H9 (cell line): ENCODE results near the gene SLC17A7. TPM values are rescaled to one million over a fixed set of nuclear protein-coding genes. Genes with fewer than 3 reads are reported as not detected.

Experiments
- DNase-seq: peaks from one replicate; pipeline ENCODE4 v3.0.0-alpha.2; 2017
- H2AFZ ChIP-seq: one replicate; pipeline ENCODE4 v1.6.1; 2013; ENCODE audit warnings: mild to moderate bottlenecking, low read length, control low read depth, moderate library complexity
- H2AK5ac ChIP-seq: 2 replicates; pipeline ENCODE4 v1.6.1; 2013; ENCODE audit warnings: low read length, control low read depth, mixed read lengths; ENCODE audit not compliant: insufficient read length
- H2BK120ac ChIP-seq: one replicate; pipeline ENCODE4 v1.6.1; 2013; ENCODE audit warnings: low read depth, mild to moderate bottlenecking, low read length, control low read depth, inconsistent platforms; ENCODE audit not compliant: poor library complexity, severe bottlenecking
- H2BK12ac ChIP-seq: 2 replicates; pipeline ENCODE4 v1.6.1; 2013; ENCODE audit warnings: low read length, control low read depth, mixed read lengths, low read depth; ENCODE audit not compliant: insufficient read length
- H2BK15ac ChIP-seq: 2 replicates; pipeline ENCODE4 v1.6.1; 2013; ENCODE audit warnings: low read depth, low read length, control low read depth
- H2BK20ac ChIP-seq: one replicate; pipeline ENCODE4 v1.6.1; 2013; ENCODE audit warnings: low read depth, mild to moderate bottlenecking, low read length, control low read depth, inconsistent platforms; ENCODE audit not compliant: poor library complexity, severe bottlenecking
- H2BK5ac ChIP-seq: 2 replicates; pipeline ENCODE4 v1.6.1; 2013; ENCODE audit warnings: low read length, control low read depth, mixed read lengths; ENCODE audit not compliant: insufficient read length
- H3K14ac ChIP-seq: 2 replicates; pipeline ENCODE4 v1.6.1; 2013; ENCODE audit warnings: low read length, control low read depth; ENCODE audit not compliant: insufficient read depth
- H3K18ac ChIP-seq: 2 replicates; pipeline ENCODE4 v1.6.1; 2013; ENCODE audit warnings: low read depth, mild to moderate bottlenecking, mixed read lengths, low read length, control low read depth; ENCODE audit not compliant: insufficient read length
- H3K23ac ChIP-seq: 2 replicates; pipeline ENCODE4 v1.6.1; 2013; ENCODE audit warnings: low read length, control low read depth, mixed read lengths, low read depth; ENCODE audit not compliant: insufficient read length
- H3K23me2 ChIP-seq: 2 replicates; pipeline ENCODE4 v1.6.1; 2013; ENCODE audit warnings: low read depth, mild to moderate bottlenecking, mixed read lengths, low read length, control low read depth; ENCODE audit not compliant: insufficient read length, poor library complexity, severe bottlenecking
- H3K27ac ChIP-seq: 2 replicates; pipeline ENCODE4 v1.5.1; 2013; ENCODE audit warnings: low read length, control low read depth, mixed read lengths, low read depth; ENCODE audit not compliant: insufficient read length
- H3K27me3 ChIP-seq: 2 replicates; pipeline ENCODE4 v1.6.1; 2013; ENCODE audit warnings: low read length, control low read depth, inconsistent platforms; ENCODE audit not compliant: insufficient read depth
- H3K4ac ChIP-seq: 2 replicates; pipeline ENCODE4 v1.6.1; 2013; ENCODE audit warnings: low read depth, mild to moderate bottlenecking, control low read depth, inconsistent platforms, low read length, moderate library complexity
- H3K4me1 ChIP-seq: 2 replicates; pipeline ENCODE4 v1.6.1; 2013; ENCODE audit warnings: low read length, control low read depth, inconsistent platforms; ENCODE audit not compliant: insufficient read depth
- H3K4me2 ChIP-seq: 2 replicates; pipeline ENCODE4 v1.6.1; 2013; ENCODE audit warnings: low read length, control low read depth, mixed read lengths; ENCODE audit not compliant: insufficient read length, insufficient read depth
- H3K56ac ChIP-seq: 2 replicates; pipeline ENCODE4 v1.6.1; 2013; ENCODE audit warnings: low read depth, mild to moderate bottlenecking, mixed read lengths, low read length, control low read depth; ENCODE audit not compliant: insufficient read length
- H3K79me1 ChIP-seq: 2 replicates; pipeline ENCODE4 v1.6.1; 2013; ENCODE audit warnings: low read depth, mild to moderate bottlenecking, moderate library complexity, low read length, control low read depth, inconsistent platforms; ENCODE audit not compliant: insufficient read depth, poor library complexity, severe bottlenecking
- H3K79me2 ChIP-seq: 2 replicates; pipeline ENCODE4 v1.6.1; 2013; ENCODE audit warnings: low read length, control low read depth, inconsistent platforms; ENCODE audit not compliant: insufficient read depth
- H3K9ac ChIP-seq: 2 replicates; pipeline ENCODE4 v1.6.1; 2013; ENCODE audit warnings: low read length, control low read depth, mixed read lengths; ENCODE audit not compliant: insufficient read length; ENCODE audit errors: extremely low read depth
- H3K9me3 ChIP-seq: one replicate; pipeline ENCODE4 v1.6.1; 2013; ENCODE audit warnings: low read depth, low read length, inconsistent platforms; ENCODE audit not compliant: control insufficient read depth
- H3T11ph ChIP-seq: one replicate; pipeline ENCODE4 v1.6.1; 2013; ENCODE audit warnings: mild to moderate bottlenecking, low read length, control low read depth, inconsistent platforms
- H4K20me1 ChIP-seq: one replicate; pipeline ENCODE4 v1.6.1; 2013; ENCODE audit not compliant: control insufficient read depth, insufficient read length, insufficient read depth
- H4K5ac ChIP-seq: 2 replicates; pipeline ENCODE4 v1.6.1; 2013; ENCODE audit warnings: low read depth, mild to moderate bottlenecking, mixed read lengths, low read length, control low read depth; ENCODE audit not compliant: insufficient read length
- H4K8ac ChIP-seq: replicated peaks from 2 replicates; pipeline ENCODE4 v1.6.1; 2013; ENCODE audit warnings: low read length, control low read depth, mixed read lengths, low read depth; ENCODE audit not compliant: insufficient read length
- H4K91ac ChIP-seq: 2 replicates; pipeline ENCODE4 v1.6.1; 2013; ENCODE audit warnings: low read depth, mild to moderate bottlenecking, moderate library complexity, mixed read lengths, low read length, control low read depth; ENCODE audit not compliant: insufficient read length
- H3K27ac Mint-ChIP-seq, 3 experiments: 2 replicates in 2 of 3; 3 replicates in 1 of 3; pipeline ENCODE4 v1.8.0; 2020 to 2021; ENCODE audit warnings: mixed read lengths in 3 of 3, mild to moderate bottlenecking in 1 of 3, moderate library complexity in 1 of 3
- H3K27me3 Mint-ChIP-seq: 2 replicates; pipeline ENCODE4 v1.8.0; 2021; ENCODE audit warnings: low read depth, mild to moderate bottlenecking, moderate library complexity, mixed read lengths
- H3K36me3 Mint-ChIP-seq, 3 experiments: 2 replicates in 2 of 3; 3 replicates in 1 of 3; pipeline ENCODE4 v1.8.0; 2020 to 2021; ENCODE audit warnings: low read depth in 3 of 3, mixed read lengths in 3 of 3; ENCODE audit not compliant: insufficient read depth in 1 of 3
- H3K4me1 Mint-ChIP-seq, 2 experiments: 2 replicates each; pipeline ENCODE4 v1.8.0; 2020; ENCODE audit warnings: mixed read lengths in 2 of 2
- H3K4me3 Mint-ChIP-seq, 2 experiments: 2 replicates in 1 of 2; 3 replicates in 1 of 2; pipeline ENCODE4 v1.8.0; 2020 to 2021; ENCODE audit warnings: mild to moderate bottlenecking in 2 of 2, mixed read lengths in 2 of 2, moderate library complexity in 1 of 2
- H3K9me3 Mint-ChIP-seq, 2 experiments: 2 replicates in 1 of 2; 3 replicates in 1 of 2; pipeline ENCODE4 v1.8.0; 2020; ENCODE audit warnings: mild to moderate bottlenecking in 2 of 2, mixed read lengths in 2 of 2, moderate library complexity in 1 of 2
- WGBS: extraction: QIAGEN DNeasy Blood & Tissue Kit; methylation state at CpG from one replicate; pipeline ENCODE4 v1.1.7; 2013; ENCODE audit warnings: missing lambda C conversion rate, low lambda C conversion rate, mixed read lengths; ENCODE audit not compliant: insufficient read length; ENCODE audit errors: extremely low coverage; 5-methylcytosine and 5-hydroxymethylcytosine counted together
- total RNA-seq: library from RNA; stranded (reverse); gene quantifications from 2 replicates; pipeline ENCODE4 v1.2.1, GENCODE V29; 2021
- TF ChIP-seq, protein P1 (sequence below): fragments of 200-600 bp; sonication (generic); conservative IDR thresholded peaks from 3 replicates; pipeline ENCODE4 v1.8.0; 2021; ENCODE audit warnings: antibody characterized with exemption, mild to moderate bottlenecking

The SLC17A7 gene
- total RNA-seq, 1 experiment from 2014 or later: 1.3 TPM

DNA sequence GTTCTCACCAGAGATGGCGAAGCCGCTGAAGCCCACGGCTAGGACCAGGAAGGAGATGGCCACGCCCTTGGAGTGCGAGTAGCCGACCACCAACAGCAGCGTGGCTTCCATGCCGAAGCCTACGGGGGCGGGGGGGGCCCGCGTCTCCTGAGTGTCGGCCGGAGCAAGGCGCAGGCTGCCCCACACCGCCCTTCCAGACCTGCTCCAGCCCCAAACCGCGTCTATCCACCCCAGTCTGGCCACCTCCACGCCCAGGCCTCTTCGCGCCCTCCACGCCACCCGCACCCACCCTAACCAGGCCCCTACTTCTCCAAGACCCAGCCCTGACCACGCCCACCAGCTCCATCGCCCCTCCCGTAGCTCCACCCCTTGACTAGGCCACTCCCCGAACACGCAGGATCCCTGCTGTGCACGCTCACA lies 10.0 kb downstream of the SLC17A7 start:
- H3K9ac ChIP-seq: no peak overlapping the region
- no peak overlapping the region for H2AFZ ChIP-seq
- no peak overlapping the region for H4K5ac ChIP-seq
- H2AK5ac ChIP-seq: no peak overlapping the region
- no peak overlapping the region for H3K23ac ChIP-seq
- no peaks in the 10 kb centered on the region for H4K20me1 ChIP-seq
- peaks cover 19% of the 10 kb centered on the region for H3K23me2 ChIP-seq
- WGBS: no CpG with 5 or more reads among the region's 29 CpGs
- Mint-ChIP-seq H3K27ac (no peak overlapping the region), H3K36me3 (peaks cover 3 to 15% (median 6%) of the 10 kb centered on the region in 3 experiments), H3K27me3 (peaks cover 76% of the 10 kb centered on the region), H3K4me3 (no peak overlapping the region), H3K4me1 (peaks cover 40 to 79% of the 10 kb centered on the region in 2 experiments), H3K9me3 (peaks cover 4 to 8% of the 10 kb centered on the region in 2 experiments; a peak in 4 of 5 replicates)
- H3K27me3 ChIP-seq: peaks cover 2% of the 10 kb centered on the region; the same call in 1 of the 2 replicates
- no peaks in the 10 kb centered on the region for H3K79me2 ChIP-seq
- H2BK20ac ChIP-seq: no peak overlapping the region
- no peak overlapping the region for H3K27ac ChIP-seq
- no peak overlapping the region for H3K4me2 ChIP-seq
- no peaks in the 10 kb centered on the region for H3K79me1 ChIP-seq
- no peak overlapping the region for H3K4ac ChIP-seq
- no peaks in the 10 kb centered on the region for H3K9me3 ChIP-seq
- no peak overlapping the region for H4K91ac ChIP-seq
- no peak for DNase-seq
- H3K56ac ChIP-seq: no peak overlapping the region
- H3T11ph ChIP-seq: no peak overlapping the region
- no peak overlapping the region for H2BK5ac ChIP-seq
- H2BK15ac ChIP-seq: no peak overlapping the region
- H2BK120ac ChIP-seq: no peak overlapping the region
- H4K8ac ChIP-seq: no peak overlapping the region
- H3K4me1 ChIP-seq: no peaks in the 10 kb centered on the region; the same call in 1 of the 2 replicates
- H3K18ac ChIP-seq: no peak overlapping the region
- no peak overlapping the region for H3K14ac ChIP-seq
- no peak overlapping the region for H2BK12ac ChIP-seq
- TF ChIP-seq, protein P1, sequence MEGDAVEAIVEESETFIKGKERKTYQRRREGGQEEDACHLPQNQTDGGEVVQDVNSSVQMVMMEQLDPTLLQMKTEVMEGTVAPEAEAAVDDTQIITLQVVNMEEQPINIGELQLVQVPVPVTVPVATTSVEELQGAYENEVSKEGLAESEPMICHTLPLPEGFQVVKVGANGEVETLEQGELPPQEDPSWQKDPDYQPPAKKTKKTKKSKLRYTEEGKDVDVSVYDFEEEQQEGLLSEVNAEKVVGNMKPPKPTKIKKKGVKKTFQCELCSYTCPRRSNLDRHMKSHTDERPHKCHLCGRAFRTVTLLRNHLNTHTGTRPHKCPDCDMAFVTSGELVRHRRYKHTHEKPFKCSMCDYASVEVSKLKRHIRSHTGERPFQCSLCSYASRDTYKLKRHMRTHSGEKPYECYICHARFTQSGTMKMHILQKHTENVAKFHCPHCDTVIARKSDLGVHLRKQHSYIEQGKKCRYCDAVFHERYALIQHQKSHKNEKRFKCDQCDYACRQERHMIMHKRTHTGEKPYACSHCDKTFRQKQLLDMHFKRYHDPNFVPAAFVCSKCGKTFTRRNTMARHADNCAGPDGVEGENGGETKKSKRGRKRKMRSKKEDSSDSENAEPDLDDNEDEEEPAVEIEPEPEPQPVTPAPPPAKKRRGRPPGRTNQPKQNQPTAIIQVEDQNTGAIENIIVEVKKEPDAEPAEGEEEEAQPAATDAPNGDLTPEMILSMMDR: no peak
